Measurements from ENCODE around the gene SH2D4B.
"Not testable (repeated sequence)": the region's sequence is repeated elsewhere in the genome, so short reads cannot be mapped to it uniquely, and the experiment has no call there.

The SH2D4B gene

DNA sequence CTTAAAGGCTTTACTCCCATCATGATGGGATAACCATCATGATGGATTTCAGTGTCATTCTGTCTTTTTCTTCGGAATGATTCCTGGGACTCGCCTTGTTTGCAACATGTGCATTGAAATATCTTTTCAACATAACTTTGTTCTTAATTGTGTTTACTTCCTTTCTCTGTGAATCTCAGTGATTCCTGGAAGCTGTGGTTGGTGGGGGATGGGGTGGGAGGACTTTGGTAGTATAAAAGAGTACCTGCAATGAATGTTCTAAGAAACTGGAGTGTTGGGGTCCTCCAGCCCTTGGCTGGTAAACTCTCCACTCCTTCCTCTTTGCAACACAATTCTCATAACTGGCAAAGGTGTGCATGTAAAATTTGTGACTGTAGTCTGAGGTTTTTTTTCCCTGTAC is 11.5 kb upstream of the SH2D4B start:
- DNase-seq: no peak

DNA sequence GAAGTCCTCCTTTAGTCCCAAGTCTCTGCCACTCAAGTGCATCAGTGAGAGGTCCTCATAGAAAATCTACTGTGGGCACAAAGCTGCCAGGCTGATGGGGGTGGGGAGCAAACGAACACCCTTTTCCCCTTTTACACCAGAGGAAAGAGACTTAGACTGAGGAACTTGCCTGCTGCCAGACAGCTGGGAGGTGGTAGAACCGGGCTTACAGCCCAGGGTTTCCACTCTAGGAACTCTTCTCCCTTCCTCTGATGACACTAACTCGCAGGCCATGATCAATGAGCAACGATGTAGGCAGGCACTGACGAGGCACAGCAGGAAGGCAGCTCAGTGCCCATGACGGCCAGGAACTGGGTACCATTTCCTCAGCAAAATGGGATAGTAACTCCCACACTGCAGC is 11.0 kb upstream of the SH2D4B start:
- DNase-seq: peak; percentile 49 to 62

DNA sequence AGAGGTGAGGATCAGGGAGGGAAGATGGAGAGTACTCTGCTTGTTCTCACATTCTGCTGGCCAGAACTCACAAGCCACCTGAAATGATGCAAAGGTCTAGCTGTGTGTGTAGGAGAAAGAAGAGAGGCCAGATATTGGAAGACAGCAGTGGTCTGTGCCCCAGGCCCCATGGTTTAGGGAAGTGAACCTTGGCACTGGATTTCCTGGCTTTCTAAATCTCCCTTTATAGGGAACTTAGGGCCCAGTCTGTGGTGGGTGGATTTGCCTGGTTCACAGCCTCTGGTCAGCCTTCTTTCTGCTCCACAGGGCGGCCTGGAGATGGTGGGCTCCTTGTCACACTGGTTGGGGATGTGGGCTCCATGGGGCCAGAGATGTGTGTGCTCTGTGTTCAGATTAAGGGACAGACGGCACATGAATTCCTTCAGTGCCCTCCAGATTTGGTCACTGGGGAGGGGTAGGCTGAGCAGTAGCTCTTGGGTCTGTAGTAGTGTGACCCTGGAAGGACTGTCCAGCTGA is 9.5 kb upstream of the SH2D4B start:
- peak; percentile 54 to 65 for DNase-seq

DNA sequence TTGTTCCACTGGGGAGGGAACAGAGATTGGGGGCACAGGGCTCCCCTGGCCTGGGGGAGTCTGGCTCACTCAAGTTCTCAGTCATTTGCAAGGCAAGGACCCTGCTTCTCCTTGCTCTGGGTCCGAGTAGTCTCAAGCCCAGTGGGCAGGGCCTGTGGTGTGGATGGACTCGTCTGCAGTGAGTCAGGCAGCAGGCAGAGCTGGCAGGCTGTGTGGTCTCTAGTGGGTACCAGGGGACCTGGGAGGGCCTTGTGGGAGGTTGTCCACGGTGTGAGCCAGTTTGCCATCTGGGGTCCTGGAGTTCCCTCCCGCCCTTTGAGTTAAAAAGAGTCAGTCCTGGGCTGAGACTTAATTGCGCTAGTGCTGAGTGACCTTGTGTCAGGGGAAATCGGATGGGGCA is 8.8 kb upstream of the SH2D4B start:
- no peak for DNase-seq

DNA sequence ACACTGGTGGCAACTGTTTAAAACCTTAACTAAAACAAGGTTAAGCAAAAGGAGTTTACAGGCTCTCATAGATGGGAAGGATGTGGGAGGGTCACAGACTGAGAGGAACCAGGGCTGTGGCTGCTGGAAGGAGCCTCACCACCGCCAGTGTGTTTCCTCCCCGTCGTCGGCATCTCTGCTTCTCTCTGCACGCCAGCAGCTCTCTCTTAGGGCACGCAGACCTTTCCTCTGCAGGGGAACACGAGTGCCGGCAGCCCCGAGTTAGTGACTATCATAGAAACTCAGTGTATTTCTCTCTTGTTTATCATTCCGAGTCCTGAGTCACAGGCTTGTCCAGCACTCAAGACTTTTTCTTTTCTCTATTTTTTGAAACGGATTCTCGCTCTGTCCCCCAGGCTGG is 8.1 kb upstream of the SH2D4B start:
- peak; percentile 98 to 99 for DNase-seq

DNA sequence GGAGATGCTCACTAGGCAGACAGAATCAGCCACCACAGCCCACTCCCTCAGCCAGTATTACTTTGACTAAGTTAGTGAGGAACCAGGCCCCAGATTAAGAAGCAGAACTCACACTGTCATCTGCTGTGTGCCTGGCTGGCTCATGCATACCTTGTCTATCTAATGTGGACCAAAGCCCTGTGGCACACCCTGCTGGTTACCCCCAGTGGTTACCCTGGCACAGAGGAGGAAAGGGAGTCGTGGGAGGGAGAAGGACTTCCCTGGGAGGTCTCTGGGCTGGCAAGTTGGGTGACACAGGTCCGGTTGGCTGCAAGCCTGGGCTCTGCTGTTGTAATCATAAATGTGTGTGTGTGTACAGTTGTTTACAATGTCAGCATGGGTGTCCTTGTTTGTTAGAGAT is 7.5 kb upstream of the SH2D4B start:
- peak; percentile 72 to 77 for DNase-seq

DNA sequence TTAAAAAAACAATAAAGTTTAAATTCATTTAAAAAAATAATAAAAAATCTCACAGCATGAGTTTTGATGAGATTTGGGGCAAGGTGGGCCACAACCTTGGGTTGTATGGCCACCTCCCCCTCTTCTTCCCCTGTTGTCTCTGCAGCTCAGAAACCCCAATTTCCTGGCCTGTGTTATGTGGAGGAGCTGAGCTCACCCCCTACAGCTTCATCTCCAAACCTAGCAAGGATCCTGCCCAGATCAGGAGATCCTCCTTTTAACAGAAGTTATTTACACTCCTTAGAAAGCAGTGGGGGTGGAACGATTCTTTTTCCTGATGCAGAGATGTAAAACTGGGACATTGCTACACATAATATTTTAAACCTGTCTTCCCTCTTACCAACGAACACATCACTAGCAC is 6.9 kb upstream of the SH2D4B start:
- peak; percentile 25 to 45 for DNase-seq

DNA sequence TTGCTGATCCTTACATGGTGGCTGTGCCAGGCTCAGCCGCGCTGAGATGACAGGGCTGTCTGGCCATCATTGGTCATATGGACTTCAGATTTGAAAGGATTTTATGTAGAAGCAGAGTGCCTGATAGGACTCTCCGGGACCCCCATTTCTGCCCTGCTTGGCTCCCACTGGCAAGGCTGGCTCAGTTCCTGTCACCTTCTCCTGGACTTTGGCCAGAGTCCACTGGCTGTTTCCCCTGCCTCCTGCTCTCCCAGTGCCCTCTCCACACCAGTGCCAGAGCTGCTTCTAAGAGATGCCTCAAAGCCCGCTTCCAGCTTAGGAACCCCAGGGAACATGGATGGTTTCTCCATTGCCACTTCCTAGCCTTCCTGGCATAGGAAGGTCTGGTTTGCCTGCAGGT is 5.1 kb upstream of the SH2D4B start:
- DNase-seq: no peak

DNA sequence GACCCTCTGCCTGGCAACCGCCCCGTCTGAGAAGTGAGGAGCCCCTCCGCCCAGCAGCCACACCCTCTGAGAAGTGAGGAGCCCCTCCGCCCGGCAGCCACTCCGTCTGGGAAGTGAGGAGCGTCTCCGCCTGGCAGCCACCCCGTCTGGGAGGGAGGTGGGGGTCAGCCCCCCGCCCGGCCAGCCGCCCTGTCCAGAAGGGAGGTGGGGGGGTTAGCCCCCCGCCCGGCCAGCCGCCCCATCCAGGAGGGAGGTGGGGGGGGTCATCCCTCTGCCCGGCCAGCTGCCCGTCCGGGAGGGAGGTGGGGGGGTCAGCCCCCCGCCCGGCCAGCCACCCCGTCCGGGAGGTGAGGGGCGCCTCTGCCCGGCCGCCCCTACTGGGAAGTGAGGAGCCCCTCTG is 3.6 kb upstream of the SH2D4B start:
- DNase-seq: not testable (repeated sequence)

DNA sequence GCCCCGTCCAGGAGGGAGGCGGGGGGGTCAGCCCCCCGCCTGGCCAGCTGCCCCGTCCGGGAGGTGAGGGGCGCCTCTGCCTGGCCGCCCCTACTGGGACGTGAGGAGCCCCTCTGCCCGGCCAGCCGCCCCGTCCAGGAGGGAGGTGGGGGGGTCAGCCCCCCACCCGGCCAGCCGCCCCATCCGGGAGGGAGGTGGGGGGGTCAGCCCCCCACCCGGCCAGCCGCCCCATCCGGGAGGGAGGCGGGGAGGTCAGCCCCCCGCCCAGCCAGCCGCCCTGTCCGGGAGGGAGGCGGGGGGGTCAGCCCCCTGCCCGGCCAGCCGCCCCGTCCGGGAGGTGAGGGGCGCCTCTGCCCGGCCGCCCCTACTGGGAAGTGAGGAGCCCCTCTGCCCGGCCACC is 3.1 kb upstream of the SH2D4B start:
- not testable (repeated sequence) for DNase-seq

DNA sequence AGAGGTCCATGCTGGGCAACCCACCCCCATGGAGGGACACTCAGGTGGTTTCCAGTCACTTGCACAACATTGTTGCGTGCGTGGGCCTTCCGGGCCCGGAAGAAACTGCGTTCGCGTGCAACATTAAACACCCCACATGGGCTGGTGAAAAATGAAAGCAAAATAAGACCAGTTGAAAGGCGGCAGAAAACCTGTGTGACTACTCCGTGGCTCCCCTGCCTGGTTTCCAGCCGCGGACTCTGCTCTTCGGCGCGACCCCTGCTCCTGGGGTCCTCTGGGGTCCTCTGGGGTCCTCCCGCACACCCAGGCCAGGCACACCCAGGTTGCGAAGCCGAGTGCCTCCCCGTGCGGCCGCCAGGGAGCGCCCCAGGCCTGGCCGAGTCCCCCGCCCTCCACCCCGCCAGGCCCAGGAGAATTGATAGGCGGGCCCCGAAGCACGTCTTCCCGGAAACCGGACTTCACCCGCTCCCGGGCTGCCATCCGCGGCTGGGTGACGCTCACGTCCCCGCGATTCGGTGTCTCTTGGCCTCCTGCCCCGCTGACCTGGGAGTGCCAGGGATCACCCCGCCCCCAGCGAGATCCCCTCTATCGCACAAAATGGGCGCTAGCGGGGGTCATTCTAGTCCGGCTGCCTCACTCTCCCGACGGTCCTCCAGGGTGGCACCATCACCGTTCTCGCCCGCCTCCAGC is 1.9 kb upstream of the SH2D4B start:
- DNase-seq: peak; percentile 32 to 39

DNA sequence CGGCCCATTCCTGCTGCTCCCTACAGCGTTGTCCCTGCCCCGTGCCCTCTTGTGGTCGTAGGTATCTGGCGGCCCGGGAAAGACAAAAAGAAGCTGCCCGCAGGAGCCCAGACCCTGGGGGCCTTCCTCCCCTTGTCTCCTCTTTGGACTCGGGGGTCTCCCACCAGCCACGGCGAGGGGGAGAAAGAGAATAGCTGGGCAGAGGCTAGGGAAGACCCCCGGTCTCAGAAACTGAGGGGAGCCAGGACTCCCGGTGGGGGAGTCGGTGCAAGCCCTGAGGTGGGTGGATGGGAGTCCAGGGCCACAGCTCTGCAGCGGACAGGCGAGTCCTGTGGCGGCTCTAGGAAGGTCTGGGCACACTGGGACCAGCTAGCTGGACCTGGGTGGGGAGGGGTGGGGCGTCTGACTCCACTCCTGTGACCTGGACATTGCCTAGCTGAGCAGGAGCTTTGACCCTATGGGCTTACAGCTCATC is 1.3 kb upstream of the SH2D4B start:
- DNase-seq: no peak

DNA sequence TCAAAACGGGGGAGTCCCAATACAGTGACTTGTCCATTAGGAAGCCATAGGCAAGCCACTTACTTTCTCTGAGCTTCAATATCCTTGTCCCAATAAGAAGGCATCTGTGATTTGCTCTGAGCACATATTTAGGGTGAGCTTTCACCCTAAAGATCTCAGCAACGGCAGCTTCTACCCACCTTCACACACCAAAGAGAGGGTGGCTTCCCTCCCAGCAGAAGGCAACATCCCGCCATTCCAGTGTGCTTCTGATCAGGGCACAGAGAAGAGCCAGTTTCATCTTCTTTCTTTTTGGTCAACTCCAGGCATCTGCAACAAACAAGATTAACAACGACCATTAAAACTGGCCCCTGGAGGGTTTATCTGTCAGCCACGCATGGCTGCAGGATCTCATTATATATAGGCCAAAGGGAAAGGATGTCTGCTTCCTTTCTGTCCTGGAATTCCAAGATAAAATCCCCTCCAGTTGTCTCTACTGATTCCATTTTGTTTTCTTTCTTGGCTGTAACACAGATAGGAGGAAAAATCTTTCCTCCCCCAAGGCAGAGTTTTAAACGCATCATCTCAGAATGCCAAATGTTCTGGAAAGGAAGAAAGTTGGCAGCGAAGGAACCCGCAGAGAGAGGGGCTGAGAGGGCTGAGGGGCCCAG is 491 bp upstream of the SH2D4B start:
- DNase-seq: no peak

DNA sequence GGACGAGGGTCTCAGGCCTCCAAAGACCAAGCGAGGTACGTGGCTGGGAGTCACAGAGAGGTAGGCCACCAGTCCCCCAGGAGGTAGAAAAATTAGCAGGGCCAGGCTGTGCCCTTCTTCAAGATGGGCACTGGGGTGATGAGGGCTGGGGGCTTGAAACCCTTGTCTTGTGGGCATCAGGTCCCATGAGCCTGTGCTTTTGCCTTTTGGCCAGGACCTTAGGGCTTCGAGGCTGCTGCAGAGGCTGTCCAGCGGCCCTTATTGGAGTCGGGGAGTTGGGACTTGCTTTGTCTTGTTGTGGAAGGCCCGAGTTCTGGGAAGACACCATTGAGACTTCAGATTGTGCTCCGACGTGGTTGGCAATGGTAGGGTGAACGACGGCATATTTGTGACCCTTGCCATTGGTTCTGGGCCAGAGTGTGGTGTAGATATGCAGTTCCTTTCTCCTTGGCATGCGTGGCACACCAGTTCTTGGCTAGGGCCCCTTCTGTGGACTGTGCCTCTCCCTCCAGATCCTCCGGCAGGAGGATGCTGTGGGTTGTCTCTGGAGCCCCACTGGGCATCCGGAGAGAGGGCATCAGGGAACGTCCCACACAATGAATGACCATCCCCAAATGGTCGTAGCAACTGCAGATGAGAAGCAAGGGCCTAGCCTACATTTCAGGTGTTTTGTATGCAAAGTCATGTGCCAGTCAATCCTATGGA is 931 bp downstream of the SH2D4B start:
- no peak for DNase-seq

DNA sequence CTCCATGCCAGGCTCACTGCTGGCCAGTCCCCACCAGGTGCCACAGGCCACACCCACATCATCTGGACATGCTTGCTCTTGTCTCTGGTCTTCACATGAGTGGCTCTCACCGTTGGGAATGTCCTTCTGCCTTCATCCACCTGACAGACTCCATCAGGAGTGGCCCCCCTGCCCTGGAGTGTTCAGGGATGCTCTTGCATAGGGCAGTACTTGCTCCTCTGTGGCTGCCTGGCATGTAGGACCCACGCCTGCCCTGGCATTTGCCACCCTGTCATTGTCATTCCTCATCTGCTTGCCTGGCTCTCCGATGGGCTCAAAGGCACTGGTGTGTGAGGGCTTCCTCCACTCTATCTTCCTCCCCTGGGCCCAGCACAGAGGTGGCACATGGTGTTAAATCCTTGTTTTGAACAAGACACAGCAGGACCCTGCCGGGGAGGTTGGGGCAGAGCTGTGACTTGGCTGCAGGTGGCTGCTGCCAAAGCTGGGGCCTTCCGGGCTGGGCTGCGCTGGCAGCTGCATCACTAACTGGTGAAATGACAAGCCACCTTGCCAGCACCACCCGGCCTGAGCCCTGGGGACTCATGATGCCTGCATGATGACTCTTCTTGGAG is 1.8 kb downstream of the SH2D4B start:
- no peak for DNase-seq

DNA sequence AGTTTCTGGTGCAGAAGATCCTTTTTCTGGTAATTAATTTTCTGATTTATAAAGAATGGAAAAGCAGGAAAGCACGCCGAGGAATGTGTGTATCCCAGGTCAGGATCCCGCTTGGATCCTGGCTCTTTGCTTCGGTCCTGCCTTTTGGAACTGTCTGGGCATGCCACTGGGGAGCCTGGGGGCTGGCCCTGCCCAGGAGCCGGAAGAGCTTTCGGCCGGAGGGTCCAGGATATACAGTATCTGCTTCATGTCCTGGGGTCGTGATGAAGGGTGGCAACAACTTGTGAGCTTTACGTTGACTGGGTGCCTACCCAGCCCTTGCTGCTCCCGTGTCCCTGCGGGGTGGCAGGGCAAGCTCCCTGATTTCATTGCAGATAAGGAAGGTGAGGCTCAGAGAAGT is 2.4 kb downstream of the SH2D4B start:
- no peak for DNase-seq

DNA sequence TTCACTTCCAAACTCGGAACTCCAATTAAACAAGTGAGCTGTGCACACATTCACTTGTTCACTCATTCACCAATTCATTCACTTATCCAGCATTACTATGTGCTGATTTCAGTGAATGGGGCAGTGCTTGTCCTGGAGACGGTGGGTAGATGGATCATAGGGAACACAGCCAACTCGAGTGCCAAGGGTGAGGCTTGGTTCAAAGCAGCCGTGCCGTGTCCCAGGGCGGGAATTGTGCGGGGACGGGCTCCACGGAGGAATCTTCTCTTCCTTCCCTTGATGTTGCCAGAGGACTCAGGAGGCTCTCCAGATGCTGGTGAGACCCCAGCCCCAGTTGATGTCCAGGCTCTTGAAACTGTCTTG is 2.9 kb downstream of the SH2D4B start:
- DNase-seq: no peak

DNA sequence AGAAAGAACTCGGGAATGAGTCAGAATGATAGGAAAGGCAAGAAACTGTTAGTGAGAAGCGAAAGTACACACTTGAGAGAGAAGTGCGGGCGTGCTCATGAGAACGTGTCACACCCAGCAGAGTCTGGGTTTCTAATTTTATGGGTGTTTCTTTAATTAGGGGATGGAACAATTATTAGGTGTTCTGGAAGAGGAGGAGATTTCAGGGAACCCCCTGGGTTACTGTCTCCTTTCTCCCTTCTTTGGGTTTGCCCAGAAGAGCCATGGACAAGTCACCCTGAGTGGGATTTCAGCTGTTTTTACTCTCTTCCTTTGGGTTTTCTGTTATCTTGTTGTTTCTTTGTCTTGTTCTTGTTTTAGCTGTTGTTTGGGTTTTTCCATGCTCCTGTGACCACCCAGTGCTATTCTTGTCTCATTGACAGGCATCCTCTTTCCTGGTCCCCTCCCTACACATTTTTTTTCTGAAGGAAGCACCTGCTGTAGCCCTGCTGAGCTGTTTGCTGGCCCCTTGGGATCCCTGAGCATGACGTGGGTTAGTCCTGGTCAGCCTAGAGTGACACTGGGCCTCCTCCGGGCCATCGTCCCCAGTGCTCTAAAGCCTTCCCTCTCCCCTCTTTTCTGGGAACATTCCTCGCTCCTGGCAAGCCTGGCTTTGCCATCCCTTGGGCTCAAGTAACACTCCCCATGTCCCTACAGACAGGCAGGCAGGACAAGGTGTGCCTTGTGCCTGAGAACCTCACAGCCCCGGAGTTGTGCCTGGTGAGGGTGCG is 3.5 kb downstream of the SH2D4B start:
- DNase-seq: no peak

DNA sequence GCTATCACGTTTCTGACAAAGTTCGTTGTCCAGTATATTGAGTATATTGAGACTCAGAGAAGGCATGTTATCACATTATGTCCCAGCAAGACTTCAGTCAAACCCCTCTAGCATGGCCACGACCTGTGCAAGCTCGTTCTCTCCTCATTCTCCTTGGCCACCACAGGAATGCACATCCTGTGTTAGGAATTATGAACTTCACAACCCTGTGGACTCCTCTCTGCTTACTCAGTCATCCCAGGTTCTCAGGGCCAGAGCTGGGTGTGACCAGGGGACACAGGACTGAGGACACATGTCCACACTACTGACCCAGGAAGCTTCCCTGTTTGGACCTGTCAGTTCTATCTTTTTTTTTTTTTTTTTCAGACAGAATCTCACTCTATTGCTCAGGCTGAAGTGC is 4.4 kb downstream of the SH2D4B start:
- DNase-seq: no peak

DNA sequence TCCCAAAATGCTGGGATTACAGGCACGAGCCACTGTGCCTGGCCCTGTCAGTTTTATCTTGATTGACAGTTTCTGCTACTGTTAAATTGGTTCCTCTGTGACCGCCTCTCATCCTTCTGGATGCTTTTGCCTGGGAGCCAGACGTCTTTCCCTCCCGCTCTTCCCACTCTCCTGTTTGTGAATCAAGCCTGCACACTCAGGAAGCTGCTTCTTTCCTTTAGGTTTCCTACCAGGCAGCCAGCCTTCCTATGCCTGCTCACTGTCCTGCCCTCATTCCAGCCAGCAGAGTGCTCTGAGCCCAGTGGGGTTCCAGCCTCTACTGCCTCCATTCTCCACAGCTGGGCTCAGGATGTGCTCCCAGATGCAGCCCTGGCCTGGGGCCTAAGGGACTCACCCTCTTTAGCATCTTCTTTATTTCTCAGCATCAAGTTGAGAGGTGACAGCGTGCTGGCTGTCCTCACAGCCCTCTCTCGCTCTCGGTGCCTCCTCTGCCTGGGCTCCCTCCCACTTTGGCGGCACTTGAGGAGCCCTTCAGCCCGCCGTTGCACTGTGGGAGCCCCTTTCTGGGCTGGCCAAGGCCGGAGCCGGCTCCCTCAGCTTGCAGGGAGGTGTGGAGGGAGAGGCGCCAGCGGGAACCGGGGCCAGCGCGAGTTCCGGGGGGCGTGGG is 5.1 kb downstream of the SH2D4B start:
- no peak for DNase-seq

DNA sequence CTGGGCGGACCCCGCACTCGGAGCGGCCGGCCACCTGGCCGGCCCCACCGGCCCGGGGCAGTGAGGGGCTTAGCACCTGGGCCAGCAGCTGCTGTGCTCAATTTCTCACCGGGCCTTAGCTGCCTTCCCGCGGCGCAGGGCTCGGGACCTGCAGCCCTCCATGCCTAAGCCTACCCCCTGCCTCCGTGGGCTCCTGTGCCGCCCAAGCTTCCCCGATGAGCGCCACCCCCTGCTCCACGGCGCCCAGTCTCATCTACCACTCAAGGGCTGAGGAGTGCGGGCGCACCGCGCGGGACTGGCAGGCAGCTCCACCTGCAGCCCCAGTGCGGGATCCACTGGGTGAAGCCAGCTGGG is 5.6 kb downstream of the SH2D4B start:
- not testable (repeated sequence) for DNase-seq

DNA sequence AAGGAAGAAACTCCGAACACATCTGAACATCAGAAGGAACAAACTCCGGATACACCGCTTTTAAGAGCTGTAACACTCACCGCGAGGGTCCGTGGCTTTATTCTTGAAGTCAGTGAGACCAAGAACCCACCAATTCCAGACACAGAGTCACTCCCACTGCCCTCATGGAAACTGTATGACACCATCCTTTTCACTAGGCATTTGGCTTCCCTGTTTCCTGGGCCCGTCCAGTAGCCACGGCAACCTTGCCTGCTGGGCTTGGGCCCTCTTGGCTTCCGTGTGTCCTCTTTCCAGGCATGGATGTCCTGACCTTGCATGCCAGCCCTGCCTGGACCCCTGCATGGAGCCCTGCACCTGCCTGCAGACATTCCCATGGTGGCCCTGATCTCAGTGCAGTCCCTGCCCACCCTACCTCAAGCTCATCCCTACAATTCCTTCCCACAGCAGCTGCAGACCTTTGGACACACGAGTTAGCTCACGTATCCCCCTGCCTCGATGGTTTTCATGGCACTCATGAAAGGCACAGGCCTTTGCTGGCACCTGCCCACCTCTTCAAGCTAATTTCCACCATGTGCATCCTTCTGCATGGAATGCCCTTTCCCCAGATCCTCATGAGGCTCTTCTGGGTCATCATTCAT is 6.7 kb downstream of the SH2D4B start:
- DNase-seq: no peak

All from Kasumi-1 (cell line).